HUES64 (cell line): Measurements from ENCODE around the gene FERD3L.

Experiments used
- H3K27ac ChIP-seq: 2 replicates; pipeline ENCODE4 v1.7.0; 2013; ENCODE audit warnings: low read depth, low read length, inconsistent platforms
- H3K27me3 ChIP-seq: 2 replicates; pipeline ENCODE4 v1.6.1; 2013; ENCODE audit warnings: mild to moderate bottlenecking, low read length; ENCODE audit not compliant: insufficient read depth
- H3K36me3 ChIP-seq: 2 replicates; pipeline ENCODE4 v1.6.1; 2013; ENCODE audit warnings: mild to moderate bottlenecking, low read length; ENCODE audit not compliant: insufficient read depth
- H3K4me1 ChIP-seq: 2 replicates; pipeline ENCODE4 v1.6.1; 2013; ENCODE audit warnings: mild to moderate bottlenecking, low read length, moderate library complexity; ENCODE audit not compliant: insufficient read depth
- H3K4me3 ChIP-seq: 2 replicates; pipeline ENCODE4 v1.5.1; 2013; ENCODE audit warnings: mild to moderate bottlenecking, low read length, moderate library complexity
- H3K9ac ChIP-seq: 2 replicates; pipeline ENCODE4 v1.6.1; 2013; ENCODE audit warnings: mild to moderate bottlenecking, low read depth, low read length
- H3K9me3 ChIP-seq: 2 replicates; pipeline ENCODE4 v1.6.1; 2013; ENCODE audit warnings: low read depth, low read length; ENCODE audit not compliant: insufficient read depth
- WGBS: fragments of 150-250, 120-280 bp; methylation state at CpG from one replicate; pipeline ENCODE4 v1.1.7; 2013; ENCODE audit warnings: missing lambda C conversion rate; 5-methylcytosine and 5-hydroxymethylcytosine counted together

FERD3L gene

DNA sequence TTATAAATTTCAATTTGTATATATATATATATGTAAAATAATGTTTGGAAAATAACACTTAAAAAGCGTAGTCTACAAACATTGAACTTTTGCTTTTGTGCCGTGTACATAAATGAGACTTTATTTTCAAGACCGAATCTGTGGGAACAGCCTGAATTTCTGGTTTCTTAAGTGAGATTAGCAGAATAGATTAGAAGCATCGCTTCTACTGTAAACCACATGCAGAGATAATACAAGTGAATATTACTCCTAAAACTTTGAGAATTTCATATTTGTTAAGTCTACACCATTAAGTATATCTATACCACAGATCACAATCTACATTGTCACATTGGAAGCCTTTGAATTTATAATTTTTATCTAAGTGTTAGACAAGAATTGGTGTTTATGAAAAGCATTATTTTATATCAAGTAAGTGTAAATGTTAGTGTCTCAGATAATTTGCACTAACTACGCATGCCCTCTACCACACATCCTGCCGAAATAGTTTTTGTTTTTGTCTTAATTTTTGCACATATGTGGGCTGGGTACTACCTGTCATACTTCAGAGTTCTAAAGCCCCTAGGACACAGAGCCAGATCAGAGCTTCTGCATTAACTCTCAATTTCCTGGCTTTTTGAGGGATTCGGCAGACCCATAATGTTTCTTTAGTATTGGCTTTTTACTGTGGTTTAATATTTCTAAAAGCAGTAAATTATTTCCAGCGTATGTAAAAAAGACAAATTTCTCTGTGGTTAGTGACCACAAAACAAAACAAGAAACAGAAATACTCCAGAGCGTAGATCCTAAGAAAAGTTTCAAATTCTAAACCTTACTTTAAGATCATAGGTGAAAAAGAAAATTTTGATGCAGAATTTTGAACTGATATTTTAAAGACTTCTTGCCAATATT, 47.8 kb downstream of the FERD3L start:
- Histone ChIP-seq H3K4me1 (peaks cover 19% of the 10 kb centered on the region), H3K27me3 (peaks cover 14% of the 10 kb centered on the region), H3K9me3 (no peaks in the 10 kb centered on the region), H3K36me3 (no peaks in the 10 kb centered on the region), H3K4me3 (no peak overlapping the region), H3K9ac (no peak overlapping the region), H3K27ac (no peak overlapping the region)
- 92% methylated on average over 7 of the region's 9 CpGs for WGBS

DNA sequence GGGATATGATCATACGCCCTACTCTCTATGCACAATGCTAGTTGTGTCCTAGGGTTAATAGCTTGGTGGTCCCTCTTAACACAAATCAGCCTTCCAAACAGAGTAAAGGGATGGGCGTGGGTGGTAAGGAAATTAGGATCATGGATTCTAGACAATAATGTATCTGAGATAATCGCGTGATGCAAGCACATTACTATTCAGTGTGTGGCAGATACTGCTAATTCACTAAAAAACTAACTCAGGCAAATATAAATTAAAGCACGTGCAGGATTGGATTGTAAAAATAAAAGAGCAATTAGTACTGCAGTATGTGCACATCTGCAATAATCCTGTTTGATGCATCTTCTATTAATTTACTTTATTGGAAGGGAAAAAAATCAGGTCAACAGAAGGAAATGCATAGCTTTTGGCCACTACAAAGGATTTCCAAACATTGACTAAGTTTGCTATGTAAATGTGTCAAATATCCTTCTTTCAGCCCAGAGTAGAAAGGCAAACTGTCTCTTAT, 49.8 kb downstream of the FERD3L start:
- H3K9ac ChIP-seq: no peak overlapping the region

More for the DNA sequence above, 49.8 kb downstream of the FERD3L start:
- Histone ChIP-seq H3K9me3 (no peaks in the 10 kb centered on the region), H3K36me3 (no peaks in the 10 kb centered on the region), H3K4me3 (no peak overlapping the region), H3K27ac (no peak overlapping the region), H3K4me1 (peaks cover 19% of the 10 kb centered on the region), H3K27me3 (no peaks in the 10 kb centered on the region)
- 96% methylated on average over 4 of the region's 5 CpGs for WGBS
